HUES64 (cell line): ENCODE results near the gene GMDS.

ENCODE experiments used
- H3K27ac ChIP-seq: 2 replicates; pipeline ENCODE4 v1.7.0; 2013; ENCODE audit warnings: low read depth, low read length, inconsistent platforms
- H3K27me3 ChIP-seq: 2 replicates; pipeline ENCODE4 v1.6.1; 2013; ENCODE audit warnings: mild to moderate bottlenecking, low read length; ENCODE audit not compliant: insufficient read depth
- H3K36me3 ChIP-seq: 2 replicates; pipeline ENCODE4 v1.6.1; 2013; ENCODE audit warnings: mild to moderate bottlenecking, low read length; ENCODE audit not compliant: insufficient read depth
- H3K4me1 ChIP-seq: 2 replicates; pipeline ENCODE4 v1.6.1; 2013; ENCODE audit warnings: mild to moderate bottlenecking, low read length, moderate library complexity; ENCODE audit not compliant: insufficient read depth
- H3K4me3 ChIP-seq: 2 replicates; pipeline ENCODE4 v1.5.1; 2013; ENCODE audit warnings: mild to moderate bottlenecking, low read length, moderate library complexity
- H3K9ac ChIP-seq: 2 replicates; pipeline ENCODE4 v1.6.1; 2013; ENCODE audit warnings: mild to moderate bottlenecking, low read depth, low read length
- H3K9me3 ChIP-seq: 2 replicates; pipeline ENCODE4 v1.6.1; 2013; ENCODE audit warnings: low read depth, low read length; ENCODE audit not compliant: insufficient read depth
- WGBS: fragments of 150-250, 120-280 bp; methylation state at CpG from one replicate; pipeline ENCODE4 v1.1.7; 2013; ENCODE audit warnings: missing lambda C conversion rate; 5-methylcytosine and 5-hydroxymethylcytosine counted together

Gene GMDS

GRCh38 chr6:1722801-1723200 lies 522.6 kb downstream of the GMDS start:
- Histone ChIP-seq H3K27me3 (no peaks in the 10 kb centered on the region), H3K4me3 (no peak overlapping the region), H3K9ac (no peak overlapping the region), H3K9me3 (no peaks in the 10 kb centered on the region), H3K4me1 (peaks cover 26% of the 10 kb centered on the region), H3K27ac (no peak overlapping the region), H3K36me3 (no peaks in the 10 kb centered on the region)
- 89% methylated on average over 2 of the region's 2 CpGs for WGBS

GRCh38 chr6:1720620-1721322 lies 524.6 kb downstream of the GMDS start:
- WGBS, result 41% methylated on average over 8 of the region's 8 CpGs
- H3K27me3 ChIP-seq, result no peaks in the 10 kb centered on the region
- H3K4me3 ChIP-seq, result no peak overlapping the region
- 0 out of 2 replicates have a peak overlapping the region, but pooled peaks have one; percentile 19 for H3K27ac ChIP-seq
- H3K4me1 ChIP-seq, result peaks cover 23% of the 10 kb centered on the region
- H3K9me3 ChIP-seq, result no peaks in the 10 kb centered on the region
- H3K9ac ChIP-seq, result no peak overlapping the region
- H3K36me3 ChIP-seq, result no peaks in the 10 kb centered on the region

- H3K27me3 ChIP-seq, result no peaks in the 10 kb centered on the region
- no peak overlapping the region for H3K9ac ChIP-seq
- peaks cover 21% of the 10 kb centered on the region for H3K4me1 ChIP-seq
- no peak overlapping the region for H3K4me3 ChIP-seq
- H3K27ac ChIP-seq, result no peak overlapping the region
- no peaks in the 10 kb centered on the region for H3K36me3 ChIP-seq
- whole genome bisulfite sequencing, result 86% methylated on average over 3 of the region's 3 CpGs
- no peaks in the 10 kb centered on the region for H3K9me3 ChIP-seq
Measured at GRCh38 chr6:1719922-1720321, 525.5 kb downstream of the GMDS start.

DNA sequence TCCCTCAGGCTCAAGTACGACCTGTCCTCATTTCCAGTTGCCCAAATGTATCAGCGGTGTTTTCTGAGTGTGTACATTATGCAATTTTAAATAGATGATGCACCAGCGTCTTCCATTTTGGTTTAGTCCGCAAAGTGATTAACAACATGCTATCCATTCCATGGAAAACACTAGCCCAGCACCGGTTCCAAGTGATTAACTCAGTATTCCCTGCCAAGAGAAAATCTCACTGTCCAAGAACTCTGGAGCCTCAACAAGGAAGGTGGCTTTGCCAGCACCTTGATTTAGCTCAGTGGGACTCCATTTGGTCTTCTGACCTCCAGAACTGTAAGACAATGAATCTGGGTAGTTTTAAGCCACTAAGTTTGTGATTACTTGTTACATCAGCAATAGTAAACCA lies 528.5 kb downstream of the GMDS start:
- Histone ChIP-seq H3K9ac (no peak overlapping the region), H3K36me3 (no peaks in the 10 kb centered on the region), H3K9me3 (no peaks in the 10 kb centered on the region), H3K4me3 (no peak overlapping the region), H3K27me3 (no peaks in the 10 kb centered on the region), H3K27ac (no peak overlapping the region), H3K4me1 (peaks cover 14% of the 10 kb centered on the region)
- 90% methylated on average over 5 of the region's 5 CpGs for WGBS

DNA sequence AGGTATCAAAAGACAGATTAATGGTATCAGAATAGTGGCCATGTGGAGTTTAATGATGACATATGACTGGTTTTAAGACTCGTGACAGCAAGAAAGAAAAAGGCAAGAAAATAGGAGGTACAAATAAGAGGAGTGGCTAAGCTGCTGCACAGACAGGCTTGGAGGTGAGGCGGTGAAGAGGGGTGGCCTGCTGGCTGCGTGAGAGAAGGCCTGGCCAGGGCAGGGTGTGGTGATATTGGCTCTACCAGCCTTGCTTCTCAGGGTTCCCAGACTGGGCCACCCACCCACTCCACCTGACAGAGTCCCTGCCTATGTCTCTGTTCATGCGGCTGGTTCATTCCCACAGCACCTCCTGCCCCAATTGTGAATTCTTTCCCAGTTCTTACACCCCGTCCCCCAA lies 529.0 kb downstream of the GMDS start:
- Histone ChIP-seq H3K4me3 (no peak overlapping the region), H3K27me3 (no peaks in the 10 kb centered on the region), H3K9ac (no peak overlapping the region), H3K36me3 (no peaks in the 10 kb centered on the region), H3K4me1 (peaks cover 14% of the 10 kb centered on the region), H3K9me3 (no peaks in the 10 kb centered on the region), H3K27ac (no peak overlapping the region)
- 79% methylated on average over 5 of the region's 5 CpGs for WGBS

- Histone ChIP-seq H3K27me3 (no peaks in the 10 kb centered on the region), H3K9me3 (no peaks in the 10 kb centered on the region), H3K4me3 (no peak overlapping the region), H3K4me1 (peaks cover 3% of the 10 kb centered on the region; the same call in 1 of the 2 replicates), H3K27ac (no peak overlapping the region), H3K36me3 (no peaks in the 10 kb centered on the region), H3K9ac (no peak overlapping the region)
- WGBS, result 81% methylated on average over 4 of the region's 4 CpGs
Measured at GRCh38 chr6:1715336-1715735, 530.1 kb downstream of the GMDS start.

GRCh38 chr6:1714654-1715053 lies 530.8 kb downstream of the GMDS start:
- H3K27ac ChIP-seq, result no peak overlapping the region
- H3K36me3 ChIP-seq, result no peaks in the 10 kb centered on the region
- WGBS, result 94% methylated on average over 5 of the region's 5 CpGs
- no peaks in the 10 kb centered on the region for H3K4me1 ChIP-seq
- H3K9ac ChIP-seq, result no peak overlapping the region
- no peaks in the 10 kb centered on the region for H3K9me3 ChIP-seq
- no peak overlapping the region for H3K4me3 ChIP-seq
- H3K27me3 ChIP-seq, result no peaks in the 10 kb centered on the region

GRCh38 chr6:1713016-1713600 lies 532.3 kb downstream of the GMDS start:
- Histone ChIP-seq H3K9ac (no peak overlapping the region), H3K36me3 (no peaks in the 10 kb centered on the region), H3K4me1 (no peaks in the 10 kb centered on the region; the same call in 1 of the 2 replicates), H3K9me3 (no peaks in the 10 kb centered on the region), H3K27ac (no peak overlapping the region), H3K4me3 (no peak overlapping the region), H3K27me3 (no peaks in the 10 kb centered on the region)
- 90% methylated on average over 15 of the region's 16 CpGs for WGBS

GRCh38 chr6:1712451-1712850 lies 533.0 kb downstream of the GMDS start:
- WGBS, result 93% methylated on average over 3 of the region's 3 CpGs
- Histone ChIP-seq H3K4me1 (no peaks in the 10 kb centered on the region; the same call in 1 of the 2 replicates), H3K4me3 (no peak overlapping the region), H3K9me3 (no peaks in the 10 kb centered on the region), H3K36me3 (no peaks in the 10 kb centered on the region), H3K27me3 (no peaks in the 10 kb centered on the region), H3K9ac (no peak overlapping the region), H3K27ac (no peak overlapping the region)

GRCh38 chr6:1711136-1711535 lies 534.3 kb downstream of the GMDS start:
- no peak overlapping the region for H3K9ac ChIP-seq
- H3K4me1 ChIP-seq, result no peaks in the 10 kb centered on the region; the same call in 1 of the 2 replicates
- no peak overlapping the region for H3K27ac ChIP-seq
- H3K36me3 ChIP-seq, result no peaks in the 10 kb centered on the region
- no peak overlapping the region for H3K4me3 ChIP-seq
- 77% methylated on average over 6 of the region's 6 CpGs for WGBS
- H3K9me3 ChIP-seq, result no peaks in the 10 kb centered on the region
- no peaks in the 10 kb centered on the region for H3K27me3 ChIP-seq

DNA sequence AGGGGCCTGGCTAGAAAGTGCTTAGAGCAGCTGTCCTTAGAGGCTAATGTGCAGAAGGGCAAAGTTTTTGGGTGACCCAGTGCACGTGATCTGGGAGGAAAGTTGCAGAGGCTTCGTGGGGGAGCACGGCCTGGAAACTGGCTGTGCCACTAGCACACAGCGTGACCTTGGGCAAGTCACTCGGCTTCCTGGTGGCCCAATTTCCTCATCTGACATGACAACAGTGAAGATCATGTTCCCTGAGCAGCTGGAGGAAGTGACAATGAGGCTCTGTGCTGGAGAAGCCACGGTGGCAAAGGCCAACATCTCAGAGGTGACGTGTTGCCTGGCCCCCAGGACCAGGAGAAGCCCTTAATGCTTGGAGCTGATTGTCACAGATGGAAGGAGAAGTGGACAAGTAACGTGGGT lies 536.2 kb downstream of the GMDS start:
- H3K9me3 ChIP-seq, result no peaks in the 10 kb centered on the region
- H3K4me3 ChIP-seq, result no peak overlapping the region
- no peak overlapping the region for H3K27ac ChIP-seq
- H3K27me3 ChIP-seq, result no peaks in the 10 kb centered on the region
- WGBS, result 95% methylated on average over 8 of the region's 8 CpGs
- no peaks in the 10 kb centered on the region; the same call in 1 of the 2 replicates for H3K4me1 ChIP-seq
- H3K9ac ChIP-seq, result no peak overlapping the region
- H3K36me3 ChIP-seq, result no peaks in the 10 kb centered on the region
